ENCODE results near the gene KITLG.
"Not testable (repeated sequence)": the region's sequence is repeated elsewhere in the genome, so short reads cannot be mapped to it uniquely, and the experiment has no call there.

Gene KITLG

DNA sequence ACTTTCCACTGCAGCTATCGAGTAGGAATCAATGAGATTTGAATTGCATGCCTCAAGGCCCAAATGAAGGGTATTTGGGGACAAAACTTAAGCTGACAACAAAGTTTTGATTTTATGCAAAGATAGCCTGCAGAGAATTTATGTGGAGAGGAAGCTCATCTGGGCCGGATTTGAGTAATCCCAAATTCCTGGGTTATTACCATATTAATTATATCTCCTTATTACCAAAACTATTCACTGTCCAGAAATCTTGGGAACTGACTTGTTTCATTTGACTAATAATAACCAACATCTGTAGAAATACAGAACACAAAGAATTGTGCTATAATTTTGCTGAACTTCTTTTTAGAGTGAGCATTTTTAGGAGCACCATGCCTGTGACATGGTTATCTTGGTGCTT lies 70.4 kb downstream of the KITLG start:
- Histone ChIP-seq H3K4me1 (no peaks in the 10 kb centered on the region), H3K27ac (no peak overlapping the region), H3K4me3 (no peak overlapping the region), H3K9me3 (no peaks in the 10 kb centered on the region), H3K27me3 (no peaks in the 10 kb centered on the region), H3K36me3 (peaks cover 0 to 10% (median 3%) of the 10 kb centered on the region in 3 donors)
- no peak for DNase-seq
- intact Hi-C loops (cut with DNase I; ENCODE audit: low total_unique reads), result no loop called here
- TF ChIP-seq, protein P1, sequence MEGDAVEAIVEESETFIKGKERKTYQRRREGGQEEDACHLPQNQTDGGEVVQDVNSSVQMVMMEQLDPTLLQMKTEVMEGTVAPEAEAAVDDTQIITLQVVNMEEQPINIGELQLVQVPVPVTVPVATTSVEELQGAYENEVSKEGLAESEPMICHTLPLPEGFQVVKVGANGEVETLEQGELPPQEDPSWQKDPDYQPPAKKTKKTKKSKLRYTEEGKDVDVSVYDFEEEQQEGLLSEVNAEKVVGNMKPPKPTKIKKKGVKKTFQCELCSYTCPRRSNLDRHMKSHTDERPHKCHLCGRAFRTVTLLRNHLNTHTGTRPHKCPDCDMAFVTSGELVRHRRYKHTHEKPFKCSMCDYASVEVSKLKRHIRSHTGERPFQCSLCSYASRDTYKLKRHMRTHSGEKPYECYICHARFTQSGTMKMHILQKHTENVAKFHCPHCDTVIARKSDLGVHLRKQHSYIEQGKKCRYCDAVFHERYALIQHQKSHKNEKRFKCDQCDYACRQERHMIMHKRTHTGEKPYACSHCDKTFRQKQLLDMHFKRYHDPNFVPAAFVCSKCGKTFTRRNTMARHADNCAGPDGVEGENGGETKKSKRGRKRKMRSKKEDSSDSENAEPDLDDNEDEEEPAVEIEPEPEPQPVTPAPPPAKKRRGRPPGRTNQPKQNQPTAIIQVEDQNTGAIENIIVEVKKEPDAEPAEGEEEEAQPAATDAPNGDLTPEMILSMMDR (IDR thresholded peaks at IDR 0.05), result no peak

DNA sequence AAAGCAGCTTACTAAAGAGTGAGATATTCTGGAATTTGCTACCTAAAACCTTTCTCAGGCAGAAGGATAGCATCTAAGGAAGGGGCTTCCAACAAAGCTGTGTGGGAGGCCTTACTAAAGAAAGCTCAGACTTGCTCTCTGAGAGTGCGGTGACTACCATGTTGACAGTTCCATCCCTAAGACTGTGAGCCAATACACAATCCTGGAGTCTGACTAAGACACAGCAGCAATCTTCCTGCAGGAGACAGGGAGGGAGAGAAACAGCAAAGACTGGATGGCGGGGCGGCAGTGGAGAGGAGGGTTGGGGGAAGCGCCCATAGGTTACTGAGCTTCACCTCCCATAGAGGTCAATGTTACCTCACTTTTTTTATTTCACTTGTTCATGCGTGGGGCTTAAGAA lies 70.9 kb downstream of the KITLG start:
- TF ChIP-seq, protein P1 (IDR thresholded peaks at IDR 0.05), result no peak
- no peak for DNase-seq
- Histone ChIP-seq H3K9me3 (no peaks in the 10 kb centered on the region), H3K27me3 (no peaks in the 10 kb centered on the region), H3K27ac (no peak overlapping the region), H3K36me3 (peaks cover 0 to 11% (median 3%) of the 10 kb centered on the region in 3 donors), H3K4me1 (no peaks in the 10 kb centered on the region), H3K4me3 (no peak overlapping the region)
- intact Hi-C loops (cut with DNase I; ENCODE audit: low total_unique reads), result no loop called here

DNA sequence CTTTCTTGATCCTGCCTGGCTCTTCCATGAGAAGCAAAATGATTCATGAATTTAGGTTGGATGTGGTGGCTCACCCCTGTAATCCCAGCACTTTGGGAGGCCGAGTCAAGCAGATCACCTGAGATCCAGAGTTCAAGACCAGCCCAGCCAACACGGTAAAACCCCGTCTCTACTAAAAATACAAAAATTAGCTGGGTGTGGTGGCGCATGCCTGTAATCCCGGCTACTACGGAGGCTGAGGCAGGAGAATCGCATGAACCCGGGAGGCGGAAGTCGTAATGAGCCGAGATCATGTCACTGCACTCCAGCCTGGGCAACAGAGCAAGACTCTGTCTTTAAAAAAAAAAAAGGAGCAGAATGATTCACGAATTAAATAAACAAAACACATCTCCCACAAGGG lies 72.4 kb downstream of the KITLG start:
- intact Hi-C loops (cut with DNase I; ENCODE audit: low total_unique reads); H3K4me3 ChIP-seq; DNase-seq; H3K27me3 ChIP-seq; H3K9me3 ChIP-seq; H3K27ac ChIP-seq; H3K4me1 ChIP-seq: not testable (repeated sequence)
- H3K36me3 ChIP-seq, result peaks cover 0 to 11% (median 3%) of the 10 kb centered on the region in 3 donors

DNA sequence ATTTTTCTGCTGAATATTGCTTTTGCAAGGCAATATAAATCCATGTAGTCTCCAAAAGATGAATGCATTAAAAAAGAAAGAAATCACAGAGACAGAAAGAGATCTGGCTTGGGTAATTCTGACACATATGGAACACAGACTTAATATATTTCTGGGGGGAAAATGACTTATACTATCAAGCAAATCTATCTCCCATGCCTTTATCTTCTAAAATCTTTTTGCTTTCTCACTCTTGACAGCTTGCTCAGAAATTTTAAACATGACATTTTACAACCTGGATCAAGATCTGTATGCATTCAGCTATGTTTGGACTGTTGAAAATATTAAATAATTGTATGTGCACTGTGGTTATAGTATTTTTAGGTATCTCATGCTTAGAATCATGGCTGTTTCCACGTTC lies 73.0 kb downstream of the KITLG start:
- Histone ChIP-seq H3K36me3 (peaks cover 0 to 11% (median 3%) of the 10 kb centered on the region in 3 donors), H3K4me3 (no peak overlapping the region), H3K9me3 (no peaks in the 10 kb centered on the region), H3K4me1 (no peaks in the 10 kb centered on the region), H3K27ac (no peak overlapping the region), H3K27me3 (no peaks in the 10 kb centered on the region)
- intact Hi-C loops (cut with DNase I; ENCODE audit: low total_unique reads), result no loop called here
- no peak for DNase-seq
- TF ChIP-seq, protein P1 (IDR thresholded peaks at IDR 0.05), result no peak

DNA sequence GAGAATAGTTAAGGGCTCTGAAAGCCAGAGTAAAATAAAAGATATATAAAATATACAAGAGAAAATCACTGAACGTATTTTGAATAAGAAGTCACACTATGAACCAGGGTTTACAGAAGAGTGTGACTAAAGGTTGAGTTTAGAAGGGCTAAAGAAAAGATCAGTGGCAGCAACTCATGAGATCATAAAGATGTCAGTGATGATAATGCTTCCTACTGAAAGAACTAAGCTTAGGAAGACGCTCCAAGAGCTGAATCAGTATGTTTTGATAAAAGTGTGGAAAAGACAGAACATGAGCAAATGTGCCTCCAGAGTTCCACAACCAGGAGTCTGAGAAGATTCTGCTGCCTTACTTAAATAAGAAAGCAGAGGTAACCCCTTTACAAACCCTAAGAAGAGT lies 74.6 kb downstream of the KITLG start:
- intact Hi-C loops (cut with DNase I; ENCODE audit: low total_unique reads), result no loop called here
- Histone ChIP-seq H3K27me3 (no peaks in the 10 kb centered on the region), H3K27ac (no peak overlapping the region), H3K4me1 (peaks cover 0 to 4% (median 0%) of the 10 kb centered on the region in 4 donors), H3K9me3 (no peaks in the 10 kb centered on the region), H3K36me3 (peaks cover 0 to 11% (median 3%) of the 10 kb centered on the region in 3 donors), H3K4me3 (no peak overlapping the region)
- no peak for DNase-seq
- TF ChIP-seq, protein P1 (IDR thresholded peaks at IDR 0.05), result no peak

DNA sequence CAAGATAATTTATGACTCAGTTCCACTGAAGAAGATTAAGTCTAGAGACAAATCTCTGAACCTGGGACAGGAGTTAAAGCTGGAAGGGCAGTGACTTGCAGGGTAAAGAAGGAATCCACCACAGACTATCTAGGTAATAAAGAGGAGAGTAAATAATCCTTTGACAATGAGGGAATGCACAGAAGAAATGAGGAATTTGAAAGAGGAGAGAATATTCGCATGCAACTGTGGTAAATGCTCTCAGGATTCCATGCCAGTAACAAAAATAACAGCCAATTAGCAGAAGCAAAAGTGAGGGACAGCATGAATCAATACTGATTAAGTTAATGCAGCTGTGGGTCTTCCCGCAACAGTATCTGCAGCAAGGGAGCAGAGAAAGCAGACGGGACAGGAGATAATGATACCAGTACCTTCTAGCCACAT lies 77.0 kb downstream of the KITLG start:
- H3K4me3 ChIP-seq, result no peak overlapping the region
- TF ChIP-seq, protein P1 (IDR thresholded peaks at IDR 0.05), result no peak
- no peaks in the 10 kb centered on the region for H3K9me3 ChIP-seq
- H3K27ac ChIP-seq, result no peak overlapping the region
- H3K36me3 ChIP-seq, result peaks cover 0 to 11% (median 3%) of the 10 kb centered on the region in 3 donors
- no peak for DNase-seq
- H3K27me3 ChIP-seq, result no peaks in the 10 kb centered on the region
- intact Hi-C loops (cut with DNase I; ENCODE audit: low total_unique reads), result no loop called here
- peaks cover 0 to 4% (median 0%) of the 10 kb centered on the region in 4 donors for H3K4me1 ChIP-seq
